Fibroblast of lung (primary cell): Measurements from ENCODE around the gene PDE4D.

Experiments used
- CTCF ChIP-seq, 2 donors: IDR thresholded peaks in 1 of 2; conservative IDR thresholded peaks in 1 of 2; 1 replicate in 1 of 2; 2 replicates in 1 of 2; pipeline ENCODE4 v1.5.1; 2011 to 2012; ENCODE audit warnings: low read length in 2 of 2, control low read depth in 1 of 2, inconsistent platforms in 1 of 2, low read depth in 1 of 2, mild to moderate bottlenecking in 1 of 2
- EZH2 ChIP-seq: IDR thresholded peaks from 2 replicates; pipeline ENCODE4 v1.5.1; 2012; ENCODE audit warnings: low read length, control low read depth, mild to moderate bottlenecking; ENCODE audit errors: missing control alignments

- TF ChIP-seq CTCF (conservative IDR thresholded peaks at IDR 0.05 in 1 of 2, IDR thresholded peaks at IDR 0.05 in 1 of 2; ENCODE audit: low read depth in 1 of 2, low read length in 2 of 2) (no peak), EZH2 (no peak)
Measured at GRCh38 chr5:59216841-59217240, 676.7 kb downstream of the PDE4D start.
